Activated CD8-positive, alpha-beta T cell treated with anti-CD3 and anti-CD28 coated beads for 36 hours (primary cell): ENCODE data around the gene NEURL1B. TPM values are rescaled to one million over a fixed set of nuclear protein-coding genes. Genes with fewer than 3 reads are reported as not detected.

Experiments used
- ATAC-seq: fragments of 200-7000 bp; cut with Tn5 transposase; one replicate; pipeline ENCODE4 v1.10.0; 2021; ENCODE audit warnings: mild to moderate bottlenecking, moderate library complexity
- CTCF ChIA-PET: fragments of 350-600 bp; sonication (Branson Sonifier 250); formaldehyde crosslinking; loops from one replicate; lab custom pipeline; 2021; ENCODE audit warnings: antibody characterized with exemption; lab: Charles Lee
- POLR2A ChIA-PET: fragments of 350-600 bp; sonication (Branson Sonifier 250); formaldehyde crosslinking; loops from one replicate; lab custom pipeline; 2021; ENCODE audit warnings: antibody characterized with exemption; lab: Charles Lee
- DNase-seq: peaks from one replicate; pipeline ENCODE4 v3.0.0-alpha.2; 2020
- H3K27ac Mint-ChIP-seq: one replicate; pipeline ENCODE4 v1.8.0; 2021; ENCODE audit warnings: mild to moderate bottlenecking, mixed read lengths
- H3K27me3 Mint-ChIP-seq: one replicate; pipeline ENCODE4 v1.8.0; 2021; ENCODE audit warnings: mixed read lengths
- H3K36me3 Mint-ChIP-seq: one replicate; pipeline ENCODE4 v1.8.0; 2021; ENCODE audit warnings: low read depth, mixed read lengths
- H3K4me1 Mint-ChIP-seq: one replicate; pipeline ENCODE4 v1.8.0; 2021; ENCODE audit warnings: low read depth, mixed read lengths
- H3K4me3 Mint-ChIP-seq: one replicate; pipeline ENCODE4 v1.8.0; 2021; ENCODE audit warnings: mild to moderate bottlenecking, moderate library complexity, mixed read lengths
- H3K9me3 Mint-ChIP-seq: one replicate; pipeline ENCODE4 v1.8.0; 2021; ENCODE audit warnings: mixed read lengths
- intact Hi-C: fragments of 100-400 bp; cut with micrococcal nuclease; formaldehyde crosslinking; loops from one replicate; pipeline ENCODE4 v1.10.0; 2022
- total RNA-seq, 2 experiments: library from RNA; stranded (reverse); gene quantifications; one replicate each; pipeline ENCODE4 v1.2.3, GENCODE V29; 2021
- TF ChIP-seq, protein P1 (sequence below): fragments of 200-600 bp; IDR thresholded peaks from one replicate; pipeline ENCODE4 v1.8.0; 2022; ENCODE audit warnings: antibody characterized with exemption, mild to moderate bottlenecking

Gene NEURL1B
- total RNA-seq, 2 experiments from 2014 or later: 0.18 to 0.22 TPM

DNA sequence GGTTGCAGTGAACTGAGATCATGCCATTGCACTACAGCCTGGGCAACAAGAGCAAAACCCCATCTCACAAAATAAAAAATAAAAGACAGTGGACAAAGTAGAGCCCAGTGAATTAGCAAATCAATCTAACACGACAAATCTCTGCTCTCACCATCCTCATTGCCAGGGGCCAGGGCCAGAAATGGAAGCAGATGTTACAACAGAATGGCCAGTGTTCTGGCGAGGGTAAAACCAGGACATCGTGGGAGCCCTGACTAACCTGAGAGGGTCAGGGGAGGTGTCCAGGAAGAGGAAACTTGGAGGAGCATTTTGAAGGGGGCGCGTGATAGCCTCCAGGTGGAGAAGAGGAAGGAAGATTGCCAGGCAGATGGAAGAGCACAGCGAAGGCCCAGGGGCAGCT lies 58.4 kb downstream of the NEURL1B start:
- intact Hi-C loops: loop anchor here (5.0 kb wide), 1 partner anchor 237 kb away; no protein-coding TSS in a partner anchor
- CTCF ChIA-PET: interaction anchor here (1.0 to 4.3 kb wide), 4 partner anchors 14 to 239 kb away, joined by 3 to 65 read pairs (median 14); no protein-coding TSS in a partner anchor
- Mint-ChIP-seq H3K4me3 (no peak overlapping the region), H3K36me3 (no peaks in the 10 kb centered on the region), H3K27me3 (peaks cover 22% of the 10 kb centered on the region), H3K27ac (no peak overlapping the region), H3K9me3 (no peaks in the 10 kb centered on the region), H3K4me1 (peaks cover 19% of the 10 kb centered on the region)
- POLR2A ChIA-PET: no interaction called here
- no peak for ATAC-seq
- no peak for DNase-seq
- TF ChIP-seq, protein P1, sequence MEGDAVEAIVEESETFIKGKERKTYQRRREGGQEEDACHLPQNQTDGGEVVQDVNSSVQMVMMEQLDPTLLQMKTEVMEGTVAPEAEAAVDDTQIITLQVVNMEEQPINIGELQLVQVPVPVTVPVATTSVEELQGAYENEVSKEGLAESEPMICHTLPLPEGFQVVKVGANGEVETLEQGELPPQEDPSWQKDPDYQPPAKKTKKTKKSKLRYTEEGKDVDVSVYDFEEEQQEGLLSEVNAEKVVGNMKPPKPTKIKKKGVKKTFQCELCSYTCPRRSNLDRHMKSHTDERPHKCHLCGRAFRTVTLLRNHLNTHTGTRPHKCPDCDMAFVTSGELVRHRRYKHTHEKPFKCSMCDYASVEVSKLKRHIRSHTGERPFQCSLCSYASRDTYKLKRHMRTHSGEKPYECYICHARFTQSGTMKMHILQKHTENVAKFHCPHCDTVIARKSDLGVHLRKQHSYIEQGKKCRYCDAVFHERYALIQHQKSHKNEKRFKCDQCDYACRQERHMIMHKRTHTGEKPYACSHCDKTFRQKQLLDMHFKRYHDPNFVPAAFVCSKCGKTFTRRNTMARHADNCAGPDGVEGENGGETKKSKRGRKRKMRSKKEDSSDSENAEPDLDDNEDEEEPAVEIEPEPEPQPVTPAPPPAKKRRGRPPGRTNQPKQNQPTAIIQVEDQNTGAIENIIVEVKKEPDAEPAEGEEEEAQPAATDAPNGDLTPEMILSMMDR: no peak

DNA sequence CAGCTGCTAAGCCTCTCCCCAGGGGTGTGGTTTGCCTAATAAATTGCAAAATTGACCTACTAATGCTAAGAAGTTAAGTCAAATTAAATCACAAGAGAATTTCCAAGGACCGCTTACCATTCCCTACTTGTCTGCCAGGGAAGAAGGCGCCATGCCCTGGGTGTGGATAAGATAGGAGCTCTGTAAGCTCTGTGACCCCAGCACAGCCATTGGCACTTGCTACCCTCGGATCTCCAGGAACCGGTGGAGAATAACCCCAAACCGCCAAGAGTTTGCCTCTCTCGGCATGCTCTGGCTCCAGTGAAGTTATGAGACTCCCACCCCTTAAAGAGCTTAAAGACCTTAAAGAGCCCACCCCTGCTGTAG lies 58.9 kb downstream of the NEURL1B start:
- TF ChIP-seq, protein P1: no peak
- Mint-ChIP-seq H3K27ac (no peak overlapping the region), H3K27me3 (peaks cover 23% of the 10 kb centered on the region), H3K36me3 (no peaks in the 10 kb centered on the region), H3K4me1 (peaks cover 19% of the 10 kb centered on the region), H3K4me3 (no peak overlapping the region), H3K9me3 (no peaks in the 10 kb centered on the region)
- DNase-seq: no peak
- intact Hi-C loops: loop anchor here (5.0 kb wide), 1 partner anchor 238 kb away; no protein-coding TSS in a partner anchor
- ATAC-seq: no peak
- ChIA-PET POLR2A (no interaction called here), CTCF (interaction anchor here (1.0 to 4.3 kb wide), 4 partner anchors 13 to 239 kb away, joined by 3 to 65 read pairs (median 14); no protein-coding TSS in a partner anchor)

DNA sequence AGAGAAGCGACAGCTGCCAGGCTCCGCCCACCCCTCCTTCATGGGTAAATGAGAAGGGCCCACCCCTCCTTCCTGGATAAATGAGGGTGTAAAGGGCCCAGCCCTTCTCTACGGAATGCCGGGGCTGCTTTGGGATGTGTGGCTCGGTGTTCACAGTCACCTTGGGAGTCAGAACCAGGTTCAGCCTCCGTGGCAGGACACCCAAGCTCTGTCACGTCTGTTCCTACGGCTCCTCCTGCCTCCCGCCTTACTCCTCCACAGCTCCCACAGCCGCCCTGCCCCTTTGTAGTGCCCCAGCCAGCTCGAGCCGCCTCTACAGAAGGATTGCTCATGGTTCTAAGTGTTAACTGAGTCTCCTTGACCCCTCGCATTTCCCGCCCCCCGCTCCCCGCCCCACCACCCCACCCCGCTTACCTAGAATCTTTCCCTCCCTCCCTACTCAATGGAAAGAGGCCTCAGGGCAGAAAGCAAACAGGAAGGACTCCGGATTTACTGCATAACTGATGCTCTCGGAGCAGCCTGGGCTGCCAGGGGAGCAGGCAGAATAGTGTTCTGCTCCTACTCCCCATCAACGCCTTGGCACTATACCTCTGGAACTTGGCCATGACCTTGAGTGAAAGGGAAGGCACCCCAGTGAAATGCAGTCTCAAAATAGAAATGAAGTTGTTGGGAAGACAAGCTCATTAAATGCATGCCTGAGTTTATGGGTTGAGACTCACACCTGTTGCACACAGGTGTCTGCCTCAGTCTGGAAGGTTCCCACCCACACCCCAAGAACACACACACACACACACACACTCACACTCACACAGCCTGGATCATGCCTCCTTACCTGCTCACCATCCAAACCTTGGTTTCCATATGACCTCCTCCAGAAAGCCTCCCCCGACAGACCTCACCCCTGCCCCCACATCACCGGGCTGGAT lies 59.6 kb downstream of the NEURL1B start:
- Mint-ChIP-seq H3K4me3 (no peak overlapping the region), H3K36me3 (no peaks in the 10 kb centered on the region), H3K27me3 (peaks cover 23% of the 10 kb centered on the region), H3K27ac (no peak overlapping the region), H3K9me3 (no peaks in the 10 kb centered on the region), H3K4me1 (peaks cover 19% of the 10 kb centered on the region)
- ChIA-PET CTCF (interaction anchor here (0.7 to 4.3 kb wide), 7 partner anchors 17 to 250 kb away, joined by 3 to 65 read pairs (median 3); no protein-coding TSS in a partner anchor), POLR2A (no interaction called here)
- TF ChIP-seq, protein P1: no peak
- no peak for ATAC-seq
- intact Hi-C loops: no loop called here
- no peak for DNase-seq

DNA sequence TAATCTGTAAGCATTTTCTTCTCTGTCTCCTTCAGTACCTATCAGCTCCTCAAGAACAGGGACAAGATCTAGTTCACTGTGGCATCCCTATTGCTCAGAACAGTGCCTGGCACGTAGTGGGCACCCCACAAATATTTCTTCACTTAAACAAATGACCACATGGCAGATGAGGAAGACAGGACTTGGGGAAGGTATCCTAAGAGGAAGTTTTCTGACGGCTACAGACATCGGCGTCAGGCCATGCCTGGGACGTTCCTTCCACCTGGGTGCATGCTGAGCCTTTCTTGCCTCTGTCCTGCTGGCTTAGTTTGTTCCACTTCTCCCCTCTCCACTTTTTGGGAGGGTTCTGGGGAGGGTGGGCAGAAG lies 60.2 kb downstream of the NEURL1B start:
- no peak overlapping the region for H3K4me3 Mint-ChIP-seq
- H3K27ac Mint-ChIP-seq: no peak overlapping the region
- H3K9me3 Mint-ChIP-seq: no peaks in the 10 kb centered on the region
- H3K36me3 Mint-ChIP-seq: no peaks in the 10 kb centered on the region
- POLR2A ChIA-PET: no interaction called here
- TF ChIP-seq, protein P1: no peak
- intact Hi-C loops: no loop called here
- peaks cover 19% of the 10 kb centered on the region for H3K4me1 Mint-ChIP-seq
- CTCF ChIA-PET: interaction anchor here (0.7 to 1.4 kb wide), 6 partner anchors 12 to 251 kb away, joined by 3 to 4 read pairs (median 3); no protein-coding TSS in a partner anchor
- DNase-seq (no peak), ATAC-seq (no peak)
- H3K27me3 Mint-ChIP-seq: peaks cover 26% of the 10 kb centered on the region

GRCh38 chr5:172703952-172704351 lies 62.9 kb downstream of the NEURL1B start:
- Mint-ChIP-seq H3K4me1 (peaks cover 9% of the 10 kb centered on the region), H3K9me3 (no peaks in the 10 kb centered on the region), H3K27me3 (peaks cover 26% of the 10 kb centered on the region), H3K27ac (no peak overlapping the region), H3K36me3 (no peaks in the 10 kb centered on the region), H3K4me3 (no peak overlapping the region)
- CTCF ChIA-PET: interaction anchor here (2.6 to 2.9 kb wide), 2 partner anchors 9 to 11 kb away, joined by 8 to 14 read pairs; no protein-coding TSS in a partner anchor
- DNase-seq (no peak), ATAC-seq (no peak)
- TF ChIP-seq, protein P1: no peak
- intact Hi-C loops: no loop called here
- POLR2A ChIA-PET: no interaction called here
